Measurements from ENCODE around the gene KIF2C. TPM values are rescaled to one million over a fixed set of nuclear protein-coding genes. Genes with fewer than 3 reads are reported as not detected.
"Not testable (repeated sequence)": the region's sequence is repeated elsewhere in the genome, so short reads cannot be mapped to it uniquely, and the experiment has no call there.

The KIF2C gene
- total and polyA plus RNA-seq, 2 donors (not counting 1 experiment from before 2014, with no cell fraction given): 9.2 to 9.9 TPM

DNA sequence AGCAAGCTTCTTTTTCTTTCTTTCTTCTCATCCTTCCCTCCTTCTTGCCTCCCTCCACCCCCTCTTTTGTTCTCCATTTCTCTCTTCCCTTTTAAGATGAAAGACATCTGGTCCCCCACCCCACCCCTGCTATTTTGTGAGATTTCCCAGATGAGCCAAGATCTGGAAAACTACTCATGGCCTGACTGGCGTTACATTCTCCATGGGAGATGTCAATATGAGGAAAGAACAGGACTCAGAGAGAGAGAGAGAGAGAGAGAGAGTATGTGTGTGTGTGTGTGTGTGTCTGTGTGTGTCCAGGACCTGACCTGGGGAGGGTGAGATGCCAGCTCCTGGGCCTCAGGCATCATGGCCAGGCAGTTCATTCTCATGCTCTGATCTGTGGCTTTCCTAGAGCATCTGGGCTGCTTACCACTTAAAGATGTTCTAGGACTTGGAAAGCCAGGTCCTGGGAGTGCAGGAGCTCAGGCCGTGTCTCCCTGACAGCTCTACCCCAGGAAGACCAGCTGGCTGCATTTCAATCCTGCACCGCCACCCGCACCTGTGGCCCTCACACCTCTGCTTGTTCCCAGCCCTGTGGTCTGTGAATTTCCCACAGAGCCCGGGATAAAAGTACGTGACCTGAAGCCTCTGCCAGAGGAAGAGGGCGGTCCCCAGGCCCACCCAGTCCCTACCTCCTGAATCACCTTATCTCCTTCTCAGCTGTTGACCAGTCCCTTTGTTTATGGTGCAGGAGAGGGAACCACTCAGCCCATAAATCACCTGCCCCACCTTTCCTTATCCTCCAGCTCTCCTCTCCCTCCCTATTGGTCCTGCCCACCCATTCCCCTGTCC is 51.5 kb downstream of the KIF2C start:
- no peaks in the 10 kb centered on the region for H3K4me1 ChIP-seq (ENCODE audit: control insufficient read depth, extremely low read depth, insufficient read depth, low read length)
- no peak overlapping the region for H3K9ac ChIP-seq (ENCODE audit: insufficient read depth, low read length)
- H3K4me2 ChIP-seq (ENCODE audit: extremely low read depth, insufficient read depth, low read length): no peak overlapping the region
- H3K36me3 ChIP-seq (ENCODE audit: control insufficient read depth, insufficient read depth, low read length): no peaks in the 10 kb centered on the region
- H3K9me3 ChIP-seq (ENCODE audit: control insufficient read depth, insufficient read depth, low read depth, low read length): no peaks in the 10 kb centered on the region
- H3K27me3 ChIP-seq (ENCODE audit: control insufficient read depth, insufficient read depth, low read length): no peaks in the 10 kb centered on the region
- H3K4me3 ChIP-seq (replicated peaks in 1 of 4; ENCODE audit: control extremely low read depth in 1 of 4, insufficient read depth in 1 of 4, low read depth in 3 of 4, low read length in 4 of 4): no peak overlapping the region
- no peak for DNase-seq (ENCODE audit: low read depth in 2 of 2)
- TF ChIP-seq EZH2 (IDR thresholded peaks at IDR 0.05; ENCODE audit: low read length, missing control alignments): no peak
- no peak overlapping the region for H2AFZ ChIP-seq (ENCODE audit: low read length)
- H3K79me2 ChIP-seq (ENCODE audit: control insufficient read depth, insufficient read depth, low read length): no peaks in the 10 kb centered on the region
- no peaks in the 10 kb centered on the region for H4K20me1 ChIP-seq (ENCODE audit: control insufficient read depth, extremely low read depth, insufficient read depth, low read length)
- no peak overlapping the region for H3K27ac ChIP-seq (ENCODE audit: insufficient read depth, low read length)

DNA sequence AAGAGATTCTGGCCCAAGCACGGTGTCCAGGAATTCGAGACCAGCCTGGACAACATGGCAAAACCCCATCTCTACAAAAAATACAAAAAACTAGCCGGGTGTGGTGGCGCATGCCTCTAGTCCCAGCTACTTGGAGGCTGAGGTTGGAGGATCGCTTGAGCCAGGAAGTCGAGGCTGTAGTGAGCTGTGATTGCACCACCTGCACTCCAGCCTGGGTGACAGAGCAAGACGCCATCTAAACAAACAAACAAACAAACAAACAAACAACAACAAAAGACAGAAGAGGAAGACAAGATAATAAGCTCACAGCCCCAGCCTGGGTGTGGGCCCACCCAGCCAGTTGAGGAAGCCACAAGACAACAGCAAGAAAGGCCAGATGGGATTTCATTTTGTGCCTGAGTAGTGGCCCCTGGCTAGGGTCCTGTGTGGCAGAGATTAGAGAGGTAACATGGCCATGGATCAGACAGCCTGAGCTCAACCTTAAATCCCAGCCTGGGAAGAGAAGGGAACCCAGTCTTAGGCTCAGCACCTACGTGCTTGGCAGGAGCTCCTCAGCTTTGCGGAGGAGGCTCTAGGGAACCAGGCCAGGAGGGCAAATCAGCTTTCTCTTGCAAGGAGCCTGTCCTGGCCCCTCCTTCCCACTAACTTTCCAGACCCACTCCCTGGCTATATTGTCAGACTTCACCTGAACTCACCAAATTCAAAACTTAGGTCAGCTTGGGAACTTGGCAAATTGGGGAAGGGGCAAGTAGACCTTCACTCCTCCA is 53.3 kb downstream of the KIF2C start:
- no peaks in the 10 kb centered on the region for H3K9me3 ChIP-seq (ENCODE audit: control insufficient read depth, insufficient read depth, low read depth, low read length)
- no peak for DNase-seq (ENCODE audit: low read depth in 2 of 2)
- no peak overlapping the region for H2AFZ ChIP-seq (ENCODE audit: low read length)
- no peaks in the 10 kb centered on the region for H3K79me2 ChIP-seq (ENCODE audit: control insufficient read depth, insufficient read depth, low read length)
- no peak overlapping the region for H3K4me3 ChIP-seq (replicated peaks in 1 of 4; ENCODE audit: control extremely low read depth in 1 of 4, insufficient read depth in 1 of 4, low read depth in 3 of 4, low read length in 4 of 4)
- no peak overlapping the region for H3K9ac ChIP-seq (ENCODE audit: insufficient read depth, low read length)
- H3K27ac ChIP-seq (ENCODE audit: insufficient read depth, low read length): no peak overlapping the region
- H3K36me3 ChIP-seq (ENCODE audit: control insufficient read depth, insufficient read depth, low read length): no peaks in the 10 kb centered on the region
- TF ChIP-seq, protein P1, sequence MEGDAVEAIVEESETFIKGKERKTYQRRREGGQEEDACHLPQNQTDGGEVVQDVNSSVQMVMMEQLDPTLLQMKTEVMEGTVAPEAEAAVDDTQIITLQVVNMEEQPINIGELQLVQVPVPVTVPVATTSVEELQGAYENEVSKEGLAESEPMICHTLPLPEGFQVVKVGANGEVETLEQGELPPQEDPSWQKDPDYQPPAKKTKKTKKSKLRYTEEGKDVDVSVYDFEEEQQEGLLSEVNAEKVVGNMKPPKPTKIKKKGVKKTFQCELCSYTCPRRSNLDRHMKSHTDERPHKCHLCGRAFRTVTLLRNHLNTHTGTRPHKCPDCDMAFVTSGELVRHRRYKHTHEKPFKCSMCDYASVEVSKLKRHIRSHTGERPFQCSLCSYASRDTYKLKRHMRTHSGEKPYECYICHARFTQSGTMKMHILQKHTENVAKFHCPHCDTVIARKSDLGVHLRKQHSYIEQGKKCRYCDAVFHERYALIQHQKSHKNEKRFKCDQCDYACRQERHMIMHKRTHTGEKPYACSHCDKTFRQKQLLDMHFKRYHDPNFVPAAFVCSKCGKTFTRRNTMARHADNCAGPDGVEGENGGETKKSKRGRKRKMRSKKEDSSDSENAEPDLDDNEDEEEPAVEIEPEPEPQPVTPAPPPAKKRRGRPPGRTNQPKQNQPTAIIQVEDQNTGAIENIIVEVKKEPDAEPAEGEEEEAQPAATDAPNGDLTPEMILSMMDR (conservative IDR thresholded peaks at IDR 0.05 in 1 of 2, IDR thresholded peaks at IDR 0.05 in 1 of 2; ENCODE audit: low read depth in 1 of 2, low read length in 2 of 2): no peak
- no peak for TF ChIP-seq EZH2 (IDR thresholded peaks at IDR 0.05; ENCODE audit: low read length, missing control alignments)
- no peaks in the 10 kb centered on the region for H4K20me1 ChIP-seq (ENCODE audit: control insufficient read depth, extremely low read depth, insufficient read depth, low read length)
- H3K4me2 ChIP-seq (ENCODE audit: extremely low read depth, insufficient read depth, low read length): no peak overlapping the region
- no peaks in the 10 kb centered on the region for H3K4me1 ChIP-seq (ENCODE audit: control insufficient read depth, extremely low read depth, insufficient read depth, low read length)
- H3K27me3 ChIP-seq (ENCODE audit: control insufficient read depth, insufficient read depth, low read length): no peaks in the 10 kb centered on the region

DNA sequence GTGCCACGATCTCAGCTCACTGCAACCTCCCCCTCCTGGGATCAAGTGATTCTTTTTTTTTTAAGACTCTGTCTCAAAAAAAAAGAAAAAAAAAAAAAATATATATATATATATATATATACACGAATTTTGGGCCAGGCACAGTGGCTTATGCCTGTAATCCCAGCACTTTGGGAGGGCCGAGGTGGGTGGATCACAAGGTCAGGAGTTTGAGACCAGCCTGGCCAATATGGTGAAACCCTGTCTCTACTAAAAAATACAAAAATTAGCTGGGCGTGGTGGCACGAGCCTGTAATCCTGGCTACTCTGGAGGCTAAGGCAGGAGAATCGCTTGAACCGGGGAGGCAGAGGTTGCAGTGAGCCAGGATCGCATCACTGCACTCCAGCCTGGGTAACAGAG is 58.2 kb downstream of the KIF2C start:
- not testable (repeated sequence) for H3K27ac ChIP-seq (ENCODE audit: insufficient read depth, low read length); DNase-seq (ENCODE audit: low read depth in 2 of 2); H3K36me3 ChIP-seq (ENCODE audit: control insufficient read depth, insufficient read depth, low read length); H3K4me3 ChIP-seq (replicated peaks in 1 of 4; ENCODE audit: control extremely low read depth in 1 of 4, insufficient read depth in 1 of 4, low read depth in 3 of 4, low read length in 4 of 4); H3K27me3 ChIP-seq (ENCODE audit: control insufficient read depth, insufficient read depth, low read length); H4K20me1 ChIP-seq (ENCODE audit: control insufficient read depth, extremely low read depth, insufficient read depth, low read length); H2AFZ ChIP-seq (ENCODE audit: low read length); H3K4me2 ChIP-seq (ENCODE audit: extremely low read depth, insufficient read depth, low read length); H3K9me3 ChIP-seq (ENCODE audit: control insufficient read depth, insufficient read depth, low read depth, low read length); H3K9ac ChIP-seq (ENCODE audit: insufficient read depth, low read length)
- Histone ChIP-seq H3K4me1 (ENCODE audit: control insufficient read depth, extremely low read depth, insufficient read depth, low read length) (peaks cover 11% of the 10 kb centered on the region), H3K79me2 (ENCODE audit: control insufficient read depth, insufficient read depth, low read length) (peaks cover 24% of the 10 kb centered on the region)
